ENCODE data around the gene SLC35F6. TPM values are rescaled to one million over a fixed set of nuclear protein-coding genes. Genes with fewer than 3 reads are reported as not detected.

Gene SLC35F6
- total and polyA plus RNA-seq, 9 donors = 11.1 to 53.5 (median 26.8) TPM

DNA sequence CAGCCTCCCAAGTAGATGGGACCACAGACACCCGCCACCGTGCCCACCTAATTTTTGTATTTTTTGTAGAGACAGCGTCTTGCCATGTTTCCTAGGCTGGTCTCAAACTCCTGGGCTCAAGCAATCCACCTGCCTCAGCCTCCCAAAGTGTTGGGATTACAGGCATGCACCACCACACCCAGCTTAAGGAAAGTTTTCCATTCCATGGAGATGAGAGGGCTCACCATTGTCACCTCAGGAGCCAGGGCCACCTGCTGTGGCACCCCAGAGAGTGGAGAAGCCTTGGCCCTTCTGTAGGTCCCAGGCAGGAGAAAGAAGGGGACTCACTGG is 4.6 kb downstream of the SLC35F6 start:
- Histone ChIP-seq H3K27me3 (no peaks in the 10 kb centered on the region), H3K27ac (no peak overlapping the region), H3K36me3 (no peaks in the 10 kb centered on the region), H3K4me1 (ENCODE audit: insufficient read depth) (peaks cover 32% of the 10 kb centered on the region), H3K9me3 (no peaks in the 10 kb centered on the region), H3K4me3 (no peak overlapping the region)
- DNase-seq = no peak
- 93 to 96% (median 95%) methylated on average over 3 of the region's 3 CpGs for WGBS, 3 donors
- TF ChIP-seq, protein P1, sequence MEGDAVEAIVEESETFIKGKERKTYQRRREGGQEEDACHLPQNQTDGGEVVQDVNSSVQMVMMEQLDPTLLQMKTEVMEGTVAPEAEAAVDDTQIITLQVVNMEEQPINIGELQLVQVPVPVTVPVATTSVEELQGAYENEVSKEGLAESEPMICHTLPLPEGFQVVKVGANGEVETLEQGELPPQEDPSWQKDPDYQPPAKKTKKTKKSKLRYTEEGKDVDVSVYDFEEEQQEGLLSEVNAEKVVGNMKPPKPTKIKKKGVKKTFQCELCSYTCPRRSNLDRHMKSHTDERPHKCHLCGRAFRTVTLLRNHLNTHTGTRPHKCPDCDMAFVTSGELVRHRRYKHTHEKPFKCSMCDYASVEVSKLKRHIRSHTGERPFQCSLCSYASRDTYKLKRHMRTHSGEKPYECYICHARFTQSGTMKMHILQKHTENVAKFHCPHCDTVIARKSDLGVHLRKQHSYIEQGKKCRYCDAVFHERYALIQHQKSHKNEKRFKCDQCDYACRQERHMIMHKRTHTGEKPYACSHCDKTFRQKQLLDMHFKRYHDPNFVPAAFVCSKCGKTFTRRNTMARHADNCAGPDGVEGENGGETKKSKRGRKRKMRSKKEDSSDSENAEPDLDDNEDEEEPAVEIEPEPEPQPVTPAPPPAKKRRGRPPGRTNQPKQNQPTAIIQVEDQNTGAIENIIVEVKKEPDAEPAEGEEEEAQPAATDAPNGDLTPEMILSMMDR (IDR thresholded peaks at IDR 0.05) = no peak
- no peak for TF ChIP-seq POLR2A (IDR thresholded peaks at IDR 0.05)
- TF ChIP-seq EP300 (IDR thresholded peaks at IDR 0.05) = no peak
- intact Hi-C loops (cut with DNase I) = no loop called here

DNA sequence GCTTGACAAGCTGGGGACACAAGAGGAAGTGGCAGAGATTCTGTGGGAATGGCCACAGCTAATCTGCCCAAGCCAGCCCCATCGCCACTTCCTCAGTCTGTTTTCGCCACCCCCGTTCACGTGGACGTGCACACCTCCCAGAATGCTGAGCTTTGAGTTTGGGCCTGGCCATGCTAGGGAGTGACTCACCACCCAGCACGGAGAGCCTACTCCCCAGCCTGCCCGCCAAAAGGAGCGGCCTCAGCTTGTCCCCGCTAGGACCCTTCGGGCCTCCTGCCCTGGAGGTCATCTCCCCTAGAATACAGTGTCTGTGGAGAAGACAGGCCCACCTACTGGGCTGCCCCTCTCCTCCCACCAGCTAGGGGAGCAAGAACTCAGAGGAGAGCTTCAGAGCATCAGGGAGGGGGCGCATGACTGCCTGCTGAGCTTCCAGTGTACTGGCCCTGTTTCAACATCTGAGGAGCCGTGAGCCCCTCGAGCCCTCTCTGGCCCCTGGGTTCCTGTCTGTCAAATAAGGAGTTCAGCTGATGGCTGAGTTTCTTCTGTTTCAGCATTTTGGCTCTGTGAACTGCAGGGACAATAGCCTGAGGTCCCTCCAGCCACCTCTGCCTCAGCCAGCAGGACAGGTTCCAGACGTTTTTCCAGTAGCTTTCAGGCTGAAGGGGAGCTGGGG is 5.1 kb downstream of the SLC35F6 start:
- peak overlapping the region in 1 of 2 donors; percentile 47 for H3K27ac ChIP-seq
- H3K4me1 ChIP-seq (ENCODE audit: insufficient read depth) = peaks cover 32% of the 10 kb centered on the region
- no peaks in the 10 kb centered on the region for H3K27me3 ChIP-seq
- WGBS, 3 donors = 47 to 63% (median 51%) methylated on average over 14 of the region's 14 CpGs
- H3K4me3 ChIP-seq = no peak overlapping the region
- intact Hi-C loops (cut with DNase I) = no loop called here
- TF ChIP-seq, protein P1 (IDR thresholded peaks at IDR 0.05) = no peak
- no peak for TF ChIP-seq POLR2A (IDR thresholded peaks at IDR 0.05)
- H3K9me3 ChIP-seq = no peaks in the 10 kb centered on the region
- DNase-seq = peak in 3 of 5 donors; percentile 40 to 67 (median 57)
- no peaks in the 10 kb centered on the region for H3K36me3 ChIP-seq

DNA sequence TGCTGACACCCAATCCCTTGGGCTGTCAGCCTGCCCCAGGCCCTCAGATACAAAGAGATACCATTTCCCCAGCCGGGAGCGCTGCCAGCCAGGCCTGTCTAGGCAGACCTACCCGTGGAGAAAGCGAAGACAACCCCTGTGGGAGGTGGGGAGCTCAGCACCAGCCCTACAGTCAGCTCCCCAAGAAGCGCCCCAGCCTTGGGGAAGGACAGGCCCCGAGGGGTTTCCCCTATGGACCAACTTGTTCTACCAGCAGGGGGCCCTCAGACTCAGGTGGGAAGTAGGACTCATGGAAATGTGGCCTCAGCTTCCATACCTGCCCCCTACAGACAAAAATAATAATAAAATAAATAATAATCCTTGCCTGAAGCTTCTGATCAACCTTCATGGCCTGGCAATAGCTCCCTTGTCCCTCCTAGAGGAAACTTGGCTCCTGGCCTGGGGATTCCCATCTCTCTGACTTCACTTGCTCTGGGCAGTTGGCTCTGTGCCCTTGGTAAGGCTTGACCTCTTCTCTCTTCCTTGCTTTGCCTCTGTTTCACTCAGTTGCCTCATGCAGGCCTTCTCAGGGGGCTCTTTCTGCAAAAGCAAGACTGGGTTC is 7.0 kb downstream of the SLC35F6 start:
- no peaks in the 10 kb centered on the region for H3K36me3 ChIP-seq
- H3K27me3 ChIP-seq = no peaks in the 10 kb centered on the region
- intact Hi-C loops (cut with DNase I) = no loop called here
- TF ChIP-seq EP300 (IDR thresholded peaks at IDR 0.05) (no peak), POLR2A (IDR thresholded peaks at IDR 0.05) (no peak)
- TF ChIP-seq, protein P1 (IDR thresholded peaks at IDR 0.05) = no peak
- peak overlapping the region; percentile 57 to 72 for H3K27ac ChIP-seq
- DNase-seq = peak; percentile 73 to 89 (median 86)
- WGBS, 3 donors = 71 to 76% (median 71%) methylated on average over 6 of the region's 6 CpGs
- no peaks in the 10 kb centered on the region for H3K9me3 ChIP-seq
- peaks cover 25% of the 10 kb centered on the region for H3K4me1 ChIP-seq (ENCODE audit: insufficient read depth)
- H3K4me3 ChIP-seq = no peak overlapping the region

DNA sequence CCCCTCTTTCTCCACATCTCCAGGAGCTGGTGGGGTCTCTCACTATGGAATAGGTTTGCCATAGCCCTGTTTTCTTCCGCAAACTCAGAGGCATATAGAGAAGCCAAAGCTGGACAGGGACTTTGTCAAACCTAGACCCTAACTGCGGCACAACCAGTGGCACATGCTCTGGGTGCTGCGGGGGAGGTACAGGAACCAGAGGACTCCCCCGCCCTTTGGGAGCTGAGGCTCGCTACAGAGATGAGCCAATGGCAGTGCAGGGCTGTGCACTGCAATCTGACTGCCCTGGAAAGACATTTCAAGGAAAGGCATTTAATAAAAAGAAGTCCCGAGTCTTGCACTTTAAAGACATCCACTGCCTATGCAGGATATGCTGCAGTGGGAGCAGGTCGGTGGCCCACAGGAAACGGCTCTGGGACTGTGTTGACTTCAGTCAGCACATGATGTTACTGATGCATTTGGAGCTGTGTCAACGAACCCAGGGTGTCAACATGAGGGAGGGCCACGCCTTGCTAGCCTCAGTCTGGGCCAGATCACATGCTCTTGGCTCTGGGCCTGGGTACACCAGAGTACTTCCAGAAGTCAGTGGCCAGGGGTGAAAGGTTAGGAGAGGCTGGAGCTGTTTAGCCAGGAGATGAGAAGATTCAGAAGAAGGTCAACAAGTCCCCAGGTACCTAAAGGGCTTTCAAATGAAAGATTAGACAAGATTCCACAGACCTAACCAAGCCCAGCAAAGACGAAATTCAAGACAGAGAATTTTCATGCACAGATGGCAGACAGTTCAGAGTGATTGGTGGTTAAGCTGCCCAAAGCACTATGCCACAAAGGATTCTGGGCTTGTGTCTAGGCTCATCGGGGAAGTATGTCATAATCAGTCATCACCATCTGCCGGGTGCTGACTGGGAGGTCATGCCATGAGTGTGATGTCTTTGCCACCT is 8.2 kb downstream of the SLC35F6 start:
- Histone ChIP-seq H3K9me3 (no peaks in the 10 kb centered on the region), H3K27ac (peak overlapping the region; percentile 57 to 72), H3K4me1 (ENCODE audit: insufficient read depth) (peaks cover 25% of the 10 kb centered on the region), H3K36me3 (no peaks in the 10 kb centered on the region), H3K27me3 (no peaks in the 10 kb centered on the region), H3K4me3 (no peak overlapping the region)
- intact Hi-C loops (cut with DNase I) = no loop called here
- WGBS, 3 donors = 35 to 42% (median 38%) methylated on average over 13 of the region's 13 CpGs
- TF ChIP-seq, protein P1 (IDR thresholded peaks at IDR 0.05) = no peak
- TF ChIP-seq EP300 (IDR thresholded peaks at IDR 0.05) = peak; percentile 60
- DNase-seq = peak; percentile 81 to 95 (median 92)

All from ovary (tissue), 9 donors.